NOMO-1 treated with DMSO at 0.1 percent for 48 hours (cell line): ENCODE measurements around the gene PRMT9.

ENCODE experiments used
- DNase-seq: peaks from one replicate; lab custom pipeline; 2025; ENCODE audit not compliant: unreplicated experiment; lab: John Stamatoyannopoulos, UW

The PRMT9 gene

DNA sequence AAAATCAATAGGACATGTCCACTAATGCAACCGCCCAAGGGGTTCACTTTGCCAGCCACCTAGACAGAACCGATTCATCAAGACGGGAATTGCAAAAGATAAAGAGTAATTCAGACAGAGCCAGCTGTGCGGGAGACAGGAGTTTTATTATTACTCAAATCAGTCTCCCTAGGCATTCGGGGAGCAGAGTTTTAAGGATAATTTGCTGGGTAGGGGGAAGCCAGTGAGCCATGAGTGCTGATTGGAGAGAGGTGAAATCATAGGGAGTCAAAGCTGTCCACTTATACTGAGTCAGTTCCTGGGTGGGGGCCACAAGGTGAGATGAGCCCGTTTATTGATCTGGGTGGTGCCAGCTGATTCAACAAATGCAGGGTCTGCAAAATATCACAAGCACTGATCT, 58.2 kb downstream of the PRMT9 start:
- no peak for DNase-seq

DNA sequence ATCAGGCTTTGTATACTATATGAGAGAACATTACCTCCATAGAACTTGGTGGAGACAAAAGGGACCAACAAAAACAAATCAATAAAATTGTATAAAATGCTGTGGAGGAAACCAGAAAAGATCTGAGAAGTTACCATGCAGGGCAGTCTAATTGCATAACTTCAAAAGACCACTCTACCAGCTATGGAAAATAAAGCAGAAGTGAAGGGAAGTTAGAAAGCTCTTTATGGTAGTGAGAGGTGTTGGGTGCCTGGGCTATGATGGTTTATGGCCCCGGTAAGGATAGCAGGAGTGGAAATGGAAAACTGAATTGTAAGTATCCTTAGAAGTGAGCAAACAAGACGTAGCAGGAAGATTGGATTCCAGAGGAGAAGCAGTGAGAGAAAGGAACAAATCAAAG, 63.6 kb downstream of the PRMT9 start:
- DNase-seq, result peak; percentile 16

DNA sequence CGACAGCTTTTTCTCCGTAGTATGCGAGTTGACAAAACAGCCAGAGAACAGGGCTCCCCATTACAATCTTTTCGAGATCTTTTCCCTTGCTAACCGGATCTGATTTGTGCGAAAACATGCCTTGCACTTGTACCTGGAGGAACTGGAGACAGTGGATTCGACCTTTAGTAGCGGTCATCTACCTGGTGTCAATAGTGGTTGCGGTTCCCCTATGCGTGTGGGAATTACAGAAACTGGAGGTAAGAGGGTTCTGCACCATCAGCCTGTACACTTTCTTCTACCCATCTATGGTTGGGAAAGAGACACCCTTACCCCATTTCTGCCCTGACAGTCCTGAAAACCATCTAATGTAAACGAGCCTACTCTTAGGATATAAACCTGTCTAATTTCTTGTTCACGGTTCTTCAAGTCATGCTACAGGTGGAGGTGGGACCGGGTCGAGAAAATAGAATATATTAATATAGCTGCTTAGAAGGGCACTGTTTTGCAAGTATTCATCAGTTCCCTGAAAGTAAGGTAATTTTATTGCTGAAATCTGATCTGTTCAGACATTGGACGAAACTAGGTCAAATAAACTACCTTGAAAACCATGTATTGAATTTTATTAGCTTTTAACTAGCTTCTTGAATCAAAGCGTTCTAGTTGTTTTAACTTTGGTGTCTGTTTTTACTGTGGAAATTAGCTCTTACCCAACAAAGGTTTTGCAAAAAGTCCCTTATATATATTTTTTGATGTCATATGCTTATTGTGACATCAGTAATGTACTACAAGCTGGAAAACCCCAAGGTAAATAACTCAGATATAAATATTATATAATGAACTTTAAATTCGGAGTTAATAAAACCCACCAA, 65.9 kb downstream of the PRMT9 start:
- peak; percentile 40 for DNase-seq

DNA sequence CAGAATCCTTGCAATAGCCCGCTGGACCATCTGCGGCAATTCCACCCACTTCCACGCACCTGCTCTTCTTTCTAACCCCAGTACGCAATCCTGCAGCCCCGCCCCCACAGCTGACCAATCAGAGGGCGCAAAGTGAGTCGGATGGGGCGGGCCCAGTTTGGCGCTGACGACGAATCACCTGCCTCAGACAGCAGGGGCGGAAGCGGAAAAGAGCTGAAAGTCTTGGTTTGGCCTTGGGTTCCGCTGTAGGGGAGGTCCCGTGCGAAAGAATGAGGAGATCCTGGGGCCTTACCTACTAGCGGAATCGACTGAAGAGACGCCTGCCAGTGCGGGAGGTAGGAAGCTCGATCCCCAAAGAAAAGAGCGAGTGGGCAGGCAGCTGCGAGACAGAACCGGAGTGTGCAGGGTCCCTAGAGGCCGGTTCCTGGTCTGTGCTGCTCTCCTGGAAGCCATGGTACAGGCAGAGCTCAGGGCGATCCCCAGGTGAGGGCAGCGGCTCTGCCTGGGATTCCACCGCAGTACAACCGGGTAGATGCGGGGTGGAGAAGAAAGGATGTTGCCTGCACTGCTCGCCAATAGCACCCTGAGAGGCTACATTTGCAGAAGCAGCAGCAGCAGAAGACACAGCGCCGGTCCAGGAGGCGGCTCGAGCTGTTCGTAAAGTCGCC, 66.7 kb downstream of the PRMT9 start, which contains the start of gene TMEM184C:
TSS of gene TMEM184C (plus strand) at position 225 of the 668 bp plus-strand sequence. CDS start 560 bp downstream, outside the sequence.
- peak; percentile 94 for DNase-seq

DNA sequence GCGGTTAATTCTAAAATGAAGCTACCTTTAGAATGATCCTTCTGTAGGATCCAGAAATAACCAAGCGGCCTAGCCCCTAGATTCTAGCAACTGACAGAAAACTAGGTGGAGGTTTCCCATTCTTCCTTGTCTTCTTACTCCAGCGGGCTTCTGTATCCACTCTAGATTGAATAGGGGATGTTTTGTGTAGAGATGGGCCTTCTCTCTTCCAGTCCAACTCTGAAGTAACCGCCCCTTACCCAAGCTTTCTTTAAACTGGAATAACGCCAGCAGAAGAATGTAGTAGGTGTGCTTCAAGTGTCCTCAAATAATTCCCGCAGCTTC, 67.2 kb downstream of the PRMT9 start:
- no peak for DNase-seq

DNA sequence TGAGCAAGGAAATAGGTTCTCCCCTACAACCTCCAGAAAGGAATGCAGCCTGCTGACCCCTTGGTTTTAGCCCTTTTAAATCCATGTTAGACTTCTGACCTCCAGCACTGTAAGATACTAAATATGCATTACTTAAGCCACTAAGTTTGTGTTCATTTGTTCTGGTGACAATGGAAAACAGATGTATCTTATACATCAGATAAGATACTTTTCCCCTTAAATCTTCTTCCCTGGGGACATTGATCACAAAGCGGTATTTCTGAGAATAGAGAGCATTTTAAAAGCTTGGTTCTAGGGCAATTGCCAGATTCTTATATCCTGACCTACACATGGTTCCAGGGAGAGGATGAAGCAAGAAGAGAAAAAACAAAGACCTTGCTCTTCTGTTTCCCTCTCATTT, 73.3 kb downstream of the PRMT9 start:
- no peak for DNase-seq

DNA sequence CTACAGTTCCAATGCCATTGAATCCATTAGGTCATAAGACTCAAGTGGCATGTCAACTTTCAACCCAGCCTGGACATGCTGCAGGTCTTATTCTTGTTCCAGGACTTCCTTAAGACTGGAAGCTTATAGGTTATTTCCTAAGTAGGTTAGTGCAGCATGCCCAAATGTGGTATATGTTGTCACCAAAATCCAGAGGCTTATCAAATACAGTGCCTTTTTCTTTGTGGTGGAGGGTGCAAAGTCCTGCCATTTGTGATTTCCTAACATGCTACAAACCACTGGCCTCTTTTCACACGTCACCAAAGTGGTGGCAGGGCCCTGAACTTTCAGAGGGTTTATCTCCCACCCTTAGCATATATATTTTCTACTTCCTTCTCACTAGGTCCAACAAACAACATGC, 76.5 kb downstream of the PRMT9 start:
- DNase-seq, result no peak

DNA sequence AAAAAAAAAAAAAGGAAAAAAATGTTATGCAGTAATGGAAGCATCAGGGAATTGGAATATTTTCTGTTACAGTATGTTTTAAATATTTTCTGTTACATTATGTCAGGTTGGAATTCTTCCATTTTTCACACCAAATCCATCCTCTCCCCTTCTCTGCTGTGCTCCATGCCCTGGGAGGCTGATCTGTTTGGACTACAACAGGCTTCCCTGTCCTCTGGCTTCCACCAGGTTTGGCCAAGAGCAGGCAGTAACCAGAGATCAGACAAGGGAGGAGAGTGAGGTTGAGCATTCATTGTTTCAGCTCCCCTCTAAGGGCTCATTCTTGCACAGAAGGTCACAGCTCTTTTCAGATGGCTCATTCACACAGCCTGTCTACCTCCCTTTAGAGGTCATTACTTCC, 78.5 kb downstream of the PRMT9 start:
- no peak for DNase-seq

DNA sequence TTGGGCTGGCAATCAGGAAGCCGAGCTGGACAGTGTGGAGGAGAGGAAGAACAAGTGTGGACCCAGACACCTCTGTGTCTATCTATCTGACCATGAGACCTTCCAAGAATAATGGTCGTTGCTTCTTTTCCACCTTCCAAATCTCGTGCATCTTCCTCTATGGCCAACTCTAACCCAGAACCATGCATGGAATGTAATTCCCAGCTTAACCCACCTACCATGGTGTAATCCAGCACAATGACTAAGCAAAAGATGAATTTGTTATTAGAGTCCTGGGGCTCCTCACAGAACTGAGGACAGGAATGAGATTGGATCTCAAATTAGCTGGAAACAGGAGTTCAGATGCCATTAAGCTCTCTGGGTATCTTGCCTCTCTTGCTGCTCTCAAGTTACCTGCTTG, 84.2 kb downstream of the PRMT9 start:
- DNase-seq, result no peak

DNA sequence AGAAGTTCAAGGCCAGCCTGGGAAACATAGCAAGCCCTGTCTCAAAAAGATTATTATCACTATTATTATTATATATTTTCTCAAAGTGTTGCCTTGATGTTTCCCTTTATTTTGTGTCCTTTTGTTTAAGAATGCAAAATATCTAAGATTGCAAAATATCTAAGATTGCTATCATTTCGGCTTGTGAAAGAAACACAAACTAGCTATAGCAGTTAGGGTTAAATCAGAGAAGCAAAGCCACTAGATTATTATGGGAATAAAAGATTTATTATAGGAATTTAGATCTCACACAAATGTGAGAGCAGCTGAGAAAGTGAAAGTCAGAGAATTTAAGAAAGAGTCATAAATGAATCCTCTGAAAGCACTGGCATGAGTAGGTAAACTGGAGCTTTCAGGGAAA, 84.8 kb downstream of the PRMT9 start:
- no peak for DNase-seq

DNA sequence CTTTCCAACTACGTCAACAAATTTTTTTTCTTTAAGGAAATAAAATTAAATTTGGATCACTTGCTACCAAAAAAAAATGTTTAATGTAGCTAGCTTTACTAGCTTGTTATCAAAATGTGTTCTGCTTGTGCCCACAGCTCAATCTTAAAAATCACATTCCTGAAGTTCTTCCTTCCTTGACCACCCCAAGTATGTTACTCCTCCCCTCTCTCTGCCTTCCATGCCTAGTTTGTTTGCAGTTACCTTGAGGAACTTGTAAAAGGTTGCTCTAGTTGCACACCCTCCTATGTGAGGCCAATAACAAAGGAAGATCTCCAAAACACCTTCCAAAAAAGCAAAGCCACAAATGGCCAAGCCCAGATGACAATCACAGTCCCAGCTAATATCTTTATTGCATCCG, 86.4 kb downstream of the PRMT9 start:
- DNase-seq, result no peak

DNA sequence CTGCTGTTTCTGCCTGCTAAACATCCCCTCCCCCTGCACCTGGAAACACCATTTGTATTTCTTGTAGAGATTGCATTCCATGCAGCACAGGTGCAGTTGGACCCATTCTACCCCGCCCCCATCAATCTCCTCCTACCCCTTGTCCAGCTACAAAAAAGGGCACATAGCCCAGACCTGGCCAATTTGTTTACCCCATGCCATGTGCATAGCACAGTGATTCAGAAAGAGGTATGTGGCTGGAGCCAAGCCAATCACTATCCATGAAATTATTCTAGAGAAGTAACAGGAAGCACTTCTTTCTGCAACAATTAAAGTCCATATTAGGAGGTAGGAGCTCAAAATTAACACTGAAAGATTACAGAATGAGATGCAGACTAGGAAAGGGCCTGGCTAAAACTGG, 87.0 kb downstream of the PRMT9 start:
- no peak for DNase-seq

DNA sequence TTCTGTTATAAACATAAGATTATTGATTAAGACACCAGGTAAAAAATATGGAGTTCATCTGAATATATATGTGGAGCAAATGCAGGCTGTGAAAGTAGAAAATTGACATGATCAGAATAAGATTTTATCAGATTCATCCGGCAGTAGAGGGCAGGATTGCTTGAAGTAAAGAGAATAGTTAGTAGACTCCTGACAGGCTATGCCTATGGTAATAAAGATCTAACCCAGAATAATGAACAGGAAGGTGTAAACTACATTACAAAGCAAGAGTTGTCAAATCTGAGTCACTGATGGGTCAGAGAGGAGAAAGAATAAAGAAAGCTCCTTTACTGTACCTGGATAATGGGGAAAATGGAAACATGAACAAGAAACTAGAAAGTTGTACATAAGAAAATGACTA, 87.6 kb downstream of the PRMT9 start:
- DNase-seq, result peak; percentile 6

DNA sequence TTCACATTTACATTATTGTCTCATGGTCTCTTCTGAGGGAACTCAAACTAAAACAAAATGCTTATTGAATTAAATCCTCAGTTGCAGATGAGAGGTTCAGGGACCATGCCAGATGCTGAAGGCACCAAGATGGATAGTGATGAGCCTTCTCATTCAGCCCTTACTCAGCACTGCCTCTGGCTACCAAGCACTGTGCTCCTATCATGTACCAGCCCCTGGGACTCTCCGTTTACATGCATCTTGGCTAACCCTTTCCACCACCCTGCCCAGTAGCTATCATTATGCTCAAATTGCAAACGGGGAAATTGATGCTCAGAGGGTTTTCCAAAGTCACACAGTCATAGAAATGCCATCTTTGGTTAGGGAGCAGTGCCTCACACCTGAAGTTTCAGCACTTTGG, 89.4 kb downstream of the PRMT9 start:
- no peak for DNase-seq

DNA sequence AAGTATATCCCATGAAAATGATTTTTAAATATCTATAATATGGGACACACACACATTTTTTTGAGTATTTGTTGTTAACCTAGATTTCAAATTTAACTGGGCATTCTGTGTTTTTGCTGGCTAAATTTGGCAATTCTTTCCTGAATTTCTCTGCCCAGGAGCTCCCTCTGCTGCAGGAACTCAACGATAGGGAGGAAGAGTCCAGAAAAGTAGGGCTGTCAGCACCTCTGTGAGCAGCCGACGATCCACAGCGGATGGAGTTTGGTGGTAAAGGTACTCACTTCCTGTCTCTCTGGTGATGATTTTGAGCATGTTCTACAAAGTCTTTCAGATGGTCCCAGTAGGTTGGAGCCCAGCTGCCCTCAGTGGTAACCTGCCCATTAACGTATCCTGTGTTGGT, 89.9 kb downstream of the PRMT9 start:
- DNase-seq, result no peak

DNA sequence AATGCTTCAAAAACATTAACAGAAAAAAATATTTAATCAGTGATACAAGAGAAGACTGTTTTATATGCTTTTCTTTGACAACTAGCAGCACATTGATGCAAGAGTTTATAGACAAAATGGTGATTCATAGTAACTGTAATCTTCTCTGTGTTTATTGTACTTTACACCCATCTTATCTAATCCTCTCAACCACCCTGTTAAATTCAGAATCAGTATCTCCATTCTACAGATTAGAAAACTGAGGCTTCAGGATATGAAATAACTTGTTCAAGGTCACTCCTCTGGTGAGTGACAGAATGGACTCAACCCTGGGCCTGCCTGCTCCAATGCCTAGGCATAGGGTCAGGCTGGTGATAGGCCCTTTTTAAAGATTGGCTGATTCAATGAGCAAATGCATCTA, 92.9 kb downstream of the PRMT9 start:
- DNase-seq, result no peak

DNA sequence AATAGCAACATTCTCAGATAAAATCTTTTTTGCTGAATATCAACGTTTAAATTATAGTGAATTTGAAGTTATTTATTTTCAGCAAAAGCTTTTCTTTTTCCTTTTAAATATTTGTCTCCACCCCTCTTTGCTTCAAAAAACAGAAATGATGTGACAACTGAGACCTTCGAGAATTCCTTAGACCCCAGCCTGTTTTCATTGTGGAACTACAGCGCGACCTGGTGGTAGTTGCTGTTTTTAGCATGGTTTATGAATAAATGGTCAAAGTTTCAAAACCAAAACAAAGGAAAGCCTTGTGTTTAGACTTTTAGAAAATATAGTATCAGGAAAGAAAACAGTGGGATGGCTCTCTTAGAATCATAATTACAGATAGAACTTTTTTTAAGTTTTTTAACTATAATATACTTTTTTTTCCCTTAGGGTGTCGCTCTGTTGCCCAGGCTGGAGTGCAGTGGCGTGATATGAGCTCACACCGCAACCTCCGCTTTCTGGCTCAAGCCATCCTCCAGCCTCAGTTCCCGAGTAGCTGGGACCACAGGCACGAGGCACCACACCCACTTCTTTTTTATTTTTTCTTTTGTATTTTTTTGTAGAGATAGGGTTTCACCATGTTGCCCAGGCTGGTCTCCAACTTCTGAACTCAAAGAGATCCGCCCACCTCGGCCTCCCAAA, 93.6 kb downstream of the PRMT9 start:
- peak; percentile 8 for DNase-seq

DNA sequence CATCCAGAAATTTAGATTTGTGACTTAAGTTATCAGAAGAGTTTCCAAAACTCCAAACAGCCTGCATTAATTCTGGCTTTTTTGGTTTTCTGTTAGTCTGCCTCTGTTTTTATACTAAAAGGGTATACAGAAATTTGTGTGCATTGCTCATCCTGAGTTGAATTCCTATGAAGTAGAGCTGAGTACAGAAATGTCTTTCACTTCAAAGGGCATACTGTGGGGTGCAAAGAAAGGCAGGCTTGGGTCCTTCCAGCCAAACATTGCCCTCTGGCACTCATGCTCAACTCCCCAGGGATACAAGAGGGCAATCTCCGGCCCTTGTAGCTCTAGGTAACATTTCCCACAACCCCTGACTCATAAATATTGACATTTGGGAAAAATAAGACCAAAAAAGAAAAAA, 94.4 kb downstream of the PRMT9 start:
- DNase-seq, result no peak
